ENCODE data around the gene JPH3. TPM values are rescaled to one million over a fixed set of nuclear protein-coding genes. Genes with fewer than 3 reads are reported as not detected.

The JPH3 gene
- polyA plus RNA-seq, 1 donor (not counting 4 experiments of a cell fraction or from before 2014, with no cell fraction given) = not detected

- TF ChIP-seq EZH2 (IDR thresholded peaks at IDR 0.05; ENCODE audit: low read length) = no peak
- TF ChIP-seq CTCF (optimal IDR thresholded peaks at IDR 0.05 in 1 of 3, IDR thresholded peaks at IDR 0.05 in 1 of 3, conservative IDR thresholded peaks at IDR 0.05 in 1 of 3; ENCODE audit: extremely low read depth in 1 of 3, insufficient read depth in 2 of 3, low read length in 3 of 3) = no peak
- no peaks in the 10 kb centered on the region for H3K27me3 ChIP-seq (ENCODE audit: control insufficient read depth, extremely low read depth, insufficient read depth, low read length)
- no peaks in the 10 kb centered on the region for H3K4me1 ChIP-seq (ENCODE audit: control insufficient read depth, extremely low read depth, insufficient read depth, low read length)
- no peak overlapping the region for H3K9ac ChIP-seq (ENCODE audit: control insufficient read depth, extremely low read depth, insufficient read depth, low read length)
- H3K9me3 ChIP-seq (ENCODE audit: control insufficient read depth, low read depth, low read length) = no peaks in the 10 kb centered on the region
- FAIRE-seq (no peak), DNase-seq (ENCODE audit: low read depth, low spot score) (no peak)
- dilution Hi-C loops (cut with MboI; ENCODE audit: extremely low pct_ligation_motif_present, low sequenced_read_pairs) = no loop called here
- no peak overlapping the region for H3K4me3 ChIP-seq (ENCODE audit: control insufficient read depth in 2 of 3, extremely low read depth in 1 of 3, insufficient read depth in 2 of 3, low read depth in 1 of 3, low read length in 3 of 3)
- H3K4me2 ChIP-seq (ENCODE audit: control insufficient read depth, extremely low read depth, insufficient read depth, low read depth, low read length) = no peak overlapping the region
- H3K27ac ChIP-seq (ENCODE audit: control insufficient read depth, insufficient read depth, low read length) = no peak overlapping the region
- peaks cover 9 to 13% of the 10 kb centered on the region in 2 experiments for H3K36me3 ChIP-seq (ENCODE audit: control insufficient read depth in 2 of 2, extremely low read depth in 1 of 2, insufficient read depth in 2 of 2, low read length in 2 of 2)
- H3K79me2 ChIP-seq (ENCODE audit: control insufficient read depth, insufficient read depth, low read length) = no peaks in the 10 kb centered on the region
- no peak overlapping the region for H2AFZ ChIP-seq (ENCODE audit: control insufficient read depth, low read length)
- no peaks in the 10 kb centered on the region for H3K9me1 ChIP-seq (ENCODE audit: control insufficient read depth, extremely low read depth, insufficient read depth, low read length)
- H4K20me1 ChIP-seq (ENCODE audit: control insufficient read depth, extremely low read depth, insufficient read depth, low read length) = no peaks in the 10 kb centered on the region
Measured at GRCh38 chr16:87705771-87706277, 103.5 kb downstream of the JPH3 start.

- Histone ChIP-seq H3K36me3 (ENCODE audit: control insufficient read depth in 2 of 2, extremely low read depth in 1 of 2, insufficient read depth in 2 of 2, low read length in 2 of 2) (peaks cover 13 to 17% of the 10 kb centered on the region in 2 experiments), H3K27me3 (ENCODE audit: control insufficient read depth, extremely low read depth, insufficient read depth, low read length) (no peaks in the 10 kb centered on the region), H4K20me1 (ENCODE audit: control insufficient read depth, extremely low read depth, insufficient read depth, low read length) (no peaks in the 10 kb centered on the region), H3K4me1 (ENCODE audit: control insufficient read depth, extremely low read depth, insufficient read depth, low read length) (no peaks in the 10 kb centered on the region), H3K9me1 (ENCODE audit: control insufficient read depth, extremely low read depth, insufficient read depth, low read length) (no peaks in the 10 kb centered on the region), H3K4me2 (ENCODE audit: control insufficient read depth, extremely low read depth, insufficient read depth, low read depth, low read length) (no peak overlapping the region), H3K9me3 (ENCODE audit: control insufficient read depth, low read depth, low read length) (no peaks in the 10 kb centered on the region), H3K9ac (ENCODE audit: control insufficient read depth, extremely low read depth, insufficient read depth, low read length) (no peak overlapping the region), H3K79me2 (ENCODE audit: control insufficient read depth, insufficient read depth, low read length) (no peaks in the 10 kb centered on the region), H2AFZ (ENCODE audit: control insufficient read depth, low read length) (no peak overlapping the region), H3K27ac (ENCODE audit: control insufficient read depth, insufficient read depth, low read length) (no peak overlapping the region), H3K4me3 (ENCODE audit: control insufficient read depth in 2 of 3, extremely low read depth in 1 of 3, insufficient read depth in 2 of 3, low read depth in 1 of 3, low read length in 3 of 3) (no peak overlapping the region)
- DNase-seq (ENCODE audit: low read depth, low spot score) (no peak), FAIRE-seq (no peak)
- no peak for TF ChIP-seq CTCF (optimal IDR thresholded peaks at IDR 0.05 in 1 of 3, IDR thresholded peaks at IDR 0.05 in 1 of 3, conservative IDR thresholded peaks at IDR 0.05 in 1 of 3; ENCODE audit: extremely low read depth in 1 of 3, insufficient read depth in 2 of 3, low read length in 3 of 3)
- dilution Hi-C loops (cut with MboI; ENCODE audit: extremely low pct_ligation_motif_present, low sequenced_read_pairs) = no loop called here
Measured at GRCh38 chr16:87706278-87707000, 104.1 kb downstream of the JPH3 start.
